GM19193 (cell line): ENCODE measurements around the gene MRPS27.

Source experiments
- POLR2A ChIP-seq: IDR thresholded peaks from 4 replicates; pipeline ENCODE4 v1.6.1; 2011; ENCODE audit not compliant: insufficient read depth, insufficient read length; ENCODE audit errors: extremely low read depth

Gene MRPS27

GRCh38 chr5:72171667-72172066, 148.4 kb downstream of the MRPS27 start:
- TF ChIP-seq POLR2A: no peak

- no peak for TF ChIP-seq POLR2A
Measured at GRCh38 chr5:72170101-72170500, 149.9 kb downstream of the MRPS27 start.
